ENCODE measurements around the gene TMEM43.

DNA sequence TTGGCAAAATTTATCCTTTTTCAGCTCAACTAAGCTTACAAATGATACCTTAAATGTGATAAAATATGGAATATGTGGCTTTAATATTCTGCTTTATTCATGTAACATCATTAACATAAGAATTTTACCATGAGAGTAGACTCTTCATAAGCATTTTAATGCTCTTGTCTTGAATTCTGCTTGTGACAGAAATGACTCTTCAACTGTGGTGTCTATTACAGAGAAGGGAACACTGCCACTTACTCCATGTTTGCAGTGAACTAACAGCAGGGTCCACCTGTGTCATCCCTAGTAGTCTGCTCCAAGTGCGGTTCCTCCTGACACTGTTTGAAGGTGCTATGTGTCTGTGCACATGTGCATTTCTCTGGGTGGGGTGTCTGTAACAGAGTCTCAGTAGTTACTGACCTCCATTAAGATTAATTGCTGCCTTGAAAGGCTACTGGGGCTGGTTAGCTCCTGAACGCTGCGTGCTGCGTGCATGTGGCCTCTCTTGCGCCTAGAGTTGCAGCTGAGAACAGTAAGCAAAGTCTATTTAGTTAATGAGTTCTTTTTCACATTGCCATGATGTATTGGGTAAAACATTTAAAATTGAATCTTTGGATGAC lies 62.1 kb downstream of the TMEM43 start:
- TF ChIP-seq, protein P1, sequence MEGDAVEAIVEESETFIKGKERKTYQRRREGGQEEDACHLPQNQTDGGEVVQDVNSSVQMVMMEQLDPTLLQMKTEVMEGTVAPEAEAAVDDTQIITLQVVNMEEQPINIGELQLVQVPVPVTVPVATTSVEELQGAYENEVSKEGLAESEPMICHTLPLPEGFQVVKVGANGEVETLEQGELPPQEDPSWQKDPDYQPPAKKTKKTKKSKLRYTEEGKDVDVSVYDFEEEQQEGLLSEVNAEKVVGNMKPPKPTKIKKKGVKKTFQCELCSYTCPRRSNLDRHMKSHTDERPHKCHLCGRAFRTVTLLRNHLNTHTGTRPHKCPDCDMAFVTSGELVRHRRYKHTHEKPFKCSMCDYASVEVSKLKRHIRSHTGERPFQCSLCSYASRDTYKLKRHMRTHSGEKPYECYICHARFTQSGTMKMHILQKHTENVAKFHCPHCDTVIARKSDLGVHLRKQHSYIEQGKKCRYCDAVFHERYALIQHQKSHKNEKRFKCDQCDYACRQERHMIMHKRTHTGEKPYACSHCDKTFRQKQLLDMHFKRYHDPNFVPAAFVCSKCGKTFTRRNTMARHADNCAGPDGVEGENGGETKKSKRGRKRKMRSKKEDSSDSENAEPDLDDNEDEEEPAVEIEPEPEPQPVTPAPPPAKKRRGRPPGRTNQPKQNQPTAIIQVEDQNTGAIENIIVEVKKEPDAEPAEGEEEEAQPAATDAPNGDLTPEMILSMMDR (conservative IDR thresholded peaks at IDR 0.05) = no peak
- TF ChIP-seq ZFX (IDR thresholded peaks at IDR 0.05) = no peak
